CD14-positive monocyte (primary cell): ENCODE results near the gene ELFN1. TPM values are rescaled to one million over a fixed set of nuclear protein-coding genes. Genes with fewer than 3 reads are reported as not detected.

Experiments used
- DNase-seq, 3 donors: peaks; one replicate each; pipeline ENCODE4 v3.0.0-alpha.2; 2011 to 2022
- H2AFZ ChIP-seq: 2 replicates; pipeline ENCODE4 v1.6.0; 2012; ENCODE audit warnings: mild to moderate bottlenecking, low read depth, low read length, inconsistent platforms; ENCODE audit not compliant: insufficient read depth, poor library complexity, severe bottlenecking
- H3K27ac ChIP-seq, 2 donors: 1 replicate in 1 of 2; 2 replicates in 1 of 2; pipeline ENCODE4 v1.5.1; 2012 to 2013; ENCODE audit warnings: low read length in 2 of 2, control low read depth in 1 of 2, inconsistent platforms in 1 of 2, low read depth in 1 of 2, mild to moderate bottlenecking in 1 of 2
- H3K27me3 ChIP-seq, 2 donors: one replicate each; pipeline versions ENCODE4 v1.6.0 to v1.6.1; 2011 to 2013; ENCODE audit warnings: low read length in 2 of 2; ENCODE audit not compliant: control insufficient read depth in 2 of 2, insufficient read depth in 2 of 2
- H3K36me3 ChIP-seq, 2 donors: replicated peaks in 1 of 2; 1 replicate in 1 of 2; 2 replicates in 1 of 2; pipeline versions ENCODE4 v1.5.1 to v1.6.1; 2012 to 2013; ENCODE audit warnings: low read length in 2 of 2, control low read depth in 1 of 2, inconsistent platforms in 1 of 2, mild to moderate bottlenecking in 1 of 2; ENCODE audit not compliant: insufficient read depth in 2 of 2, control insufficient read depth in 1 of 2
- H3K4me1 ChIP-seq, 2 donors: 1 replicate in 1 of 2; 2 replicates in 1 of 2; pipeline versions ENCODE4 v1.5.1 to v1.6.1; 2012 to 2013; ENCODE audit warnings: low read length in 2 of 2, control low read depth in 1 of 2, inconsistent platforms in 1 of 2, mild to moderate bottlenecking in 1 of 2, moderate library complexity in 1 of 2; ENCODE audit not compliant: insufficient read depth in 2 of 2, control insufficient read depth in 1 of 2
- H3K4me2 ChIP-seq: replicated peaks from 2 replicates; pipeline ENCODE3; 2012; ENCODE audit warnings: low read length, moderate library complexity, mild to moderate bottlenecking; ENCODE audit not compliant: poor library complexity, severe bottlenecking; ENCODE audit errors: extremely low read depth
- H3K4me3 ChIP-seq, 3 experiments: fragments of 200-600 bp in 1 of 3; sonication (generic) in 1 of 3; replicated peaks in 1 of 3; 1 replicate in 2 of 3; 2 replicates in 1 of 3; pipeline ENCODE4 v1.5.1; 2011 to 2013; ENCODE audit warnings: low read length in 3 of 3, mild to moderate bottlenecking in 3 of 3, control low read depth in 2 of 3, low read depth in 2 of 3, inconsistent platforms in 1 of 3, moderate library complexity in 1 of 3
- H3K79me2 ChIP-seq: 2 replicates; pipeline ENCODE4 v1.6.0; 2012; ENCODE audit warnings: mild to moderate bottlenecking, control low read depth, inconsistent platforms, low read length, moderate library complexity; ENCODE audit not compliant: insufficient read depth
- H3K9ac ChIP-seq: 2 replicates; pipeline ENCODE4 v1.6.0; 2017; ENCODE audit warnings: low read length, mild to moderate bottlenecking; ENCODE audit not compliant: insufficient read depth, poor library complexity, severe bottlenecking
- H3K9me3 ChIP-seq, 2 donors: replicated peaks in 1 of 2; 1 replicate in 1 of 2; 2 replicates in 1 of 2; pipeline versions ENCODE4 v1.5.1 to v1.6.1; 2012 to 2013; ENCODE audit warnings: low read length in 2 of 2, control low read depth in 1 of 2; ENCODE audit not compliant: control insufficient read depth in 1 of 2, insufficient read depth in 1 of 2
- H4K20me1 ChIP-seq: 2 replicates; pipeline ENCODE4 v1.6.0; 2012; ENCODE audit warnings: mild to moderate bottlenecking, low read length, control low read depth, moderate library complexity; ENCODE audit not compliant: insufficient read depth
- H3K27ac Mint-ChIP-seq, 7 donors: one replicate each; pipeline ENCODE4 v1.8.0; 2020; ENCODE audit warnings: mild to moderate bottlenecking in 7 of 7, mixed read lengths in 7 of 7, moderate library complexity in 6 of 7, inconsistent platforms in 2 of 7
- H3K27me3 Mint-ChIP-seq, 3 donors: one replicate each; pipeline ENCODE4 v1.8.0; 2021 to 2022; ENCODE audit warnings: low read depth in 3 of 3, mild to moderate bottlenecking in 3 of 3, mixed read lengths in 3 of 3, moderate library complexity in 3 of 3, inconsistent platforms in 1 of 3
- H3K36me3 Mint-ChIP-seq, 2 donors: one replicate each; pipeline ENCODE4 v1.8.0; 2020; ENCODE audit warnings: mixed read lengths in 2 of 2, inconsistent platforms in 1 of 2, mild to moderate bottlenecking in 1 of 2
- H3K4me1 Mint-ChIP-seq: one replicate; pipeline ENCODE4 v1.8.0; 2020; ENCODE audit warnings: mild to moderate bottlenecking, mixed read lengths
- H3K4me3 Mint-ChIP-seq, 2 donors: one replicate each; pipeline ENCODE4 v1.8.0; 2020; ENCODE audit warnings: mild to moderate bottlenecking in 2 of 2, mixed read lengths in 2 of 2, moderate library complexity in 1 of 2
- H3K9me3 Mint-ChIP-seq, 7 donors: one replicate each; pipeline ENCODE4 v1.8.0; 2020 to 2022; ENCODE audit warnings: mixed read lengths in 7 of 7, mild to moderate bottlenecking in 6 of 7, moderate library complexity in 6 of 7, inconsistent platforms in 2 of 7
- CTCF ChIP-seq: fragments of 200-600 bp; IDR thresholded peaks from one replicate; pipeline ENCODE4 v1.8.0; 2022; ENCODE audit warnings: antibody characterized with exemption, mild to moderate bottlenecking
- WGBS: methylation state at CpG from one replicate; pipeline ENCODE4 v1.1.5; 2013; ENCODE audit warnings: missing lambda C conversion rate; ENCODE audit not compliant: insufficient coverage; 5-methylcytosine and 5-hydroxymethylcytosine counted together
- intact Hi-C, 2 donors: fragments of 100-400 bp; cut with micrococcal nuclease; formaldehyde crosslinking; loops; one replicate each; pipeline versions ENCODE4 v1.15.0 to v1.15.1; 2023
- polyA plus RNA-seq, 3 donors: library from polyadenylated mRNA; depleted of rRNA in 1 of 3; unstranded in 2 of 3; stranded (reverse) in 1 of 3; fragments of 300-500 nt in 2 of 3; fragments of >200 nt in 1 of 3; fragmentation: Illumina TruSeq in 2 of 3; gene quantifications; 1 replicate in 2 of 3; 2 replicates in 1 of 3; pipeline ENCODE4 v1.2.3, GENCODE V29; 2012 to 2021

ELFN1 gene
- polyA plus RNA-seq, 3 donors = not detected

DNA sequence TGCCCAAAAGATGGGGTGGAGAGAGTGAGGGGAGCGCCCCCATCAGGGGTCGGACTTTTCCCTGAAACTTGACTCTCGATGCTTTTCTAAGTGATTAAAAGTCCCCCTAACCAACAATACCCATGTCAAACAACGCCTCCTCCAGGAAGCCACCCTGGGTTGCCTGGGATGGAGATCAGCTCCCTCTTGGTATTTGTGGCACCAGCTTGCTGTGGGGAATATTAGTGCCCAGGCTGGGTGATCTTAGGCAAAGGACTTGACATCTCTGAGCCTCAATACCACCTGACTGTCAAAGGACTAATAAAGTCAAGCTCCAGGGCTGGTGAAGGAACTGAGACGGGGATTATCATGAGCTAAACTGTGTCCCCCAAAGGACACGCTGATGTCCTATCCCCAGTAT, 18.2 kb upstream of the ELFN1 start:
- no peaks in the 10 kb centered on the region for H3K36me3 Mint-ChIP-seq
- Histone ChIP-seq H3K4me1 (no peaks in the 10 kb centered on the region), H3K36me3 (no peaks in the 10 kb centered on the region), H3K27ac (no peak overlapping the region), H4K20me1 (no peaks in the 10 kb centered on the region), H2AFZ (no peak overlapping the region), H3K9me3 (no peaks in the 10 kb centered on the region), H3K27me3 (no peaks in the 10 kb centered on the region), H3K4me2 (no peak overlapping the region), H3K79me2 (no peaks in the 10 kb centered on the region), H3K9ac (no peak overlapping the region), H3K4me3 (no peak overlapping the region)
- H3K4me3 Mint-ChIP-seq = no peak overlapping the region
- intact Hi-C loops = no loop called here
- TF ChIP-seq CTCF = no peak
- WGBS = 100% methylated on average over 2 of the region's 6 CpGs
- H3K27me3 Mint-ChIP-seq = peaks cover 9 to 28% (median 10%) of the 10 kb centered on the region in 3 donors
- DNase-seq = no peak
- H3K27ac Mint-ChIP-seq = no peak overlapping the region
- H3K9me3 Mint-ChIP-seq = peaks cover 0 to 3% (median 0%) of the 10 kb centered on the region in 7 donors
- H3K4me1 Mint-ChIP-seq = no peaks in the 10 kb centered on the region

- intact Hi-C loops = no loop called here
- H3K4me1 Mint-ChIP-seq = no peaks in the 10 kb centered on the region
- no peak for TF ChIP-seq CTCF
Observed at GRCh38 chr7:1653500-1653899, 16.6 kb upstream of the ELFN1 start.

More at GRCh38 chr7:1653500-1653899, 16.6 kb upstream of the ELFN1 start:
- H3K4me3 Mint-ChIP-seq = no peak overlapping the region
- H3K9ac ChIP-seq = no peak overlapping the region
- peaks cover 11 to 32% (median 15%) of the 10 kb centered on the region in 3 donors for H3K27me3 Mint-ChIP-seq
- no peaks in the 10 kb centered on the region for H3K4me1 ChIP-seq
- WGBS = 98% methylated on average over 4 of the region's 4 CpGs
- no peak overlapping the region for H3K4me3 ChIP-seq
- H3K9me3 ChIP-seq = no peaks in the 10 kb centered on the region
- no peak overlapping the region for H3K4me2 ChIP-seq
- no peaks in the 10 kb centered on the region for H3K79me2 ChIP-seq
- H3K27ac ChIP-seq = no peak overlapping the region
- no peaks in the 10 kb centered on the region for H3K36me3 Mint-ChIP-seq
- no peak for DNase-seq
- no peak overlapping the region for H2AFZ ChIP-seq
- no peak overlapping the region for H3K27ac Mint-ChIP-seq
- H3K36me3 ChIP-seq = no peaks in the 10 kb centered on the region
- peaks cover 0 to under 1% of the 10 kb centered on the region in 2 donors for H3K27me3 ChIP-seq
- H4K20me1 ChIP-seq = no peaks in the 10 kb centered on the region
- peaks cover 0 to 3% (median 0%) of the 10 kb centered on the region in 7 donors for H3K9me3 Mint-ChIP-seq
